GM18951 (cell line): ENCODE measurements around the gene RPL29.

ENCODE experiments used
- POLR2A ChIP-seq: IDR thresholded peaks from 4 replicates; pipeline ENCODE4 v1.6.1; 2011; ENCODE audit warnings: mild to moderate bottlenecking; ENCODE audit not compliant: insufficient read length, insufficient read depth; ENCODE audit errors: extremely low read depth
- in situ Hi-C: fragments of 300-500 bp; cut with MboI; formaldehyde crosslinking; loops from one replicate; pipeline ENCODE4 v1.12.0; 2022; ENCODE audit warnings: low sequenced_read_pairs, mixed read lengths, inconsistent platforms; ENCODE audit not compliant: unreplicated experiment

Gene RPL29

DNA sequence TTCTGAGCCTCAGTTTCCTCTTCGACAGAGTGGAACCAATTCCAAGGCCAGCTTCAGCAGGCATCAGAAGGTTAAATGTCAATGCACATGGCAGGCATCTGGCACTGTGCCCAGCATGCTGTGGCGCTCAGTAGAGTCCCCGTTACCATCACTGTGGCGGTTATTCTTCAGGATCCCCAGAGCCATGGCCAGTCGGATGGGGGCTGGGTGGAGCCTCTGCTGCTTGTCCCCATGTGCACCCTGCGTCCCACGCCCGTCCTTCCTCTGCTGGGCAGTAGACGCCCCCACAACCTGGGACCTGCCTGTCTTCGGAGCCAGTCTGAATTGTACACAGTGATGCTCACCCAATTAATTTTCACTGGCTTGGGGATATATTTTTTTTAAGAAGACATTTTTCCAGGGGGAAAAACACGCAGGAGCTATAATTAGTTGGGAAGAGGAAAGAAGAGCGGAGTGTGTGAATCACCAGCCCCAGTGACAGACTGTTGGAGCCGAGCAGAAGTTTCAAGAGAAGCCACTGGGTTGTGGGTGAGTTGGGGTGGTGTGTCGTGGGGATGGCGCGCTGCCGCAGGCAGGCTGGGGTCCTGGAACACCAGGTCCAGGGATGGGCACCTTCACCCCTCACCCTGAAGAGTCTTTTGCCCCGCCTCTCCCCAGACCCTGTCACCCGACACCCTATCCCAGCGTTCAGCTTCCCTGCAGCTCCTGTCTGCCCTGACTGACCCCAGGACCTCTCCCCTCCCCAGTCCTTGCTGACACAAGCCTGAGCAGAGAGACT is 26.8 kb upstream of the RPL29 start:
- no peak for TF ChIP-seq POLR2A
- in situ Hi-C loops: no loop called here

DNA sequence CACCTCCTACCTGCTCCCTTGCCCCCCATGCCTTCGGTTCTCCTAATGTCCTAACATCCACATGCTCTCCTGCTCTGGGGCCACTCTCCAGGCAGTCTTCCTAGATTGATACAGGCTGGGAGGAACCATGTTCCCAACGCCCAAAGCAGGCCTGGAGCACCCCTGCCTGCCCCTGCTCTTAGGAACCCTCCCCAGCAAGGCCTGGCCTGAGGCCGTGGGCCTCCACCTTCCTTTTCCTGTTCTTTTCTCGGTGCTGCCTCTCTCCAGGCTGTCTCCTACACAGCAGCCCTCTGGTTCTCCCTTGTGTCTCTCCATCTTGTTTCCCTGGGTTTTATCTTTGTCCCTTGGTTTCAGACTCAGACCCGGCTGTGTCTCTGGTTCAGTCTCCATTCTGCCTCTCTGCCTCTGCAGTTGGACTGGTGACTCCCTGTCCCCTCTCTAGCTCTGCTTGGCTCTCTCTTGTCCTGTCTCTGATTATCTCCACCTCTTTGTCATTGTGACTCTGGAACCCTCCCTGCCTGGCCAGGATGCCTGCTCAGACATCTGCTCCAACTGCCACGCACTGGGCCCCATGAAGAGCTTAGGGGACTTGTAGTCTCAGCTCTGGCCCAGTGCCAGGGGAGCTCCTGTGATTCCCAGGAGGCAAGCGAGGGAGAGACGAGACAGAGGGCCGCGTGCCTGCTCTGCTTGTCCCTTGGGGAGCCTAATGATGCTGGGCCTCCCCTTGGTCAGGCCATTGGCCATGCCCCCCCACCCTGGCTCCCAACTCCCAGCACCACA is 26.0 kb upstream of the RPL29 start:
- in situ Hi-C loops: no loop called here
- TF ChIP-seq POLR2A: no peak

DNA sequence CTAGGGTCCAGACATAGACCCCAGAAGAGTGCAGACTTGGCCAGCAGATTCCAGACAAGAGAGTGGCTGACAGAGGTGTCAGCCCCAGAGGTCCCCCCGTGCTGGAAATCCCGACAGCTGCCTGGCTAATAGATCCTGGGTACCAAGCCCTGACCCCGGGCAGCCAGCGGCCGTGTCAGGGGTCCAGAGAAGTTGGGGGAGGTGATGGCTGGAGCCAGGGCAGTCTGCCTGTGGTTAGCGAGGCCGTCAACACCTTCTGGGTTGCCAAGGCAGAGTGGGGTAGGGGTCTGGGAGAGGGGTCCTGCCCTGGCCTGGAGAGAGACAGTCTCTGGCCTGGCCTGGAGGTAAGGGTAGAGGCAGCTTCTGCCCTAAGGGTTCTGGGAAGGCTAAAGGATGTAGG is 25.1 kb upstream of the RPL29 start:
- no peak for TF ChIP-seq POLR2A
- in situ Hi-C loops: no loop called here

DNA sequence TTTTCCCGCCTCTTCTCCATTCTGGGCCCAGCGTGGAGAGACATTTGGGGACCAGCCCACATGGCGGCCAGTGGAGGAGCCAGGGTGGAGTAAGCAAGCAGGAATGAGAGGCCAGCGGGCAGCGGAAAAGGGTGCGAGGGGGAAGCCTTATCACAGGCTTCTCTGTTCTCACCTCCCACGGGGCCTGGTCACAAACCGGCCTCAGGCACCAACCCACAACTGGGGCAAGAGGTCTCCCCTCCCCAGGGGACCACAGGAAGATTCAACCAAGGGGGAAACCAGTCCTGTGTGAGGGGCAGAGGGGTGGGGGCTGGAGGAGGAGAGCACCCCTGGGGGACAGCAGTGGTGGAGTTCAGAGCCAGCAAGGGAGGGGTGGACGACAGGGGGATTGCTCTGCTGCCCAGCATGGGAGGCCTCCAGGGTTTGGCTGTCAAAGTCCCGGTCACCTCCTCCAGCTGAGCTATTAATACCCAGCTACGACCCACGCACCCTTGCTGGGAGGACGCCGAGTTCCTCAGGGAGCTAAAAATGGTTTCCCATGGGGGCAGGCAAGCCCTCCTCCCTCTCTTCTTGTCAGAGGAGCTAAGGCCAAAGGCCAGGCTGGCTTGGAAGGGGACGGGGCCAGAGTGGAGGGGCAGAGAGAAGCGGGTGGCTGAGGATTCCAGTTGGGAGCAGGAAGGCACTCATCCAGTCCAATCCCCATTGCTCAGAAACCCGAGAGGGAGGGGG is 23.8 kb upstream of the RPL29 start:
- TF ChIP-seq POLR2A: no peak
- in situ Hi-C loops: no loop called here

DNA sequence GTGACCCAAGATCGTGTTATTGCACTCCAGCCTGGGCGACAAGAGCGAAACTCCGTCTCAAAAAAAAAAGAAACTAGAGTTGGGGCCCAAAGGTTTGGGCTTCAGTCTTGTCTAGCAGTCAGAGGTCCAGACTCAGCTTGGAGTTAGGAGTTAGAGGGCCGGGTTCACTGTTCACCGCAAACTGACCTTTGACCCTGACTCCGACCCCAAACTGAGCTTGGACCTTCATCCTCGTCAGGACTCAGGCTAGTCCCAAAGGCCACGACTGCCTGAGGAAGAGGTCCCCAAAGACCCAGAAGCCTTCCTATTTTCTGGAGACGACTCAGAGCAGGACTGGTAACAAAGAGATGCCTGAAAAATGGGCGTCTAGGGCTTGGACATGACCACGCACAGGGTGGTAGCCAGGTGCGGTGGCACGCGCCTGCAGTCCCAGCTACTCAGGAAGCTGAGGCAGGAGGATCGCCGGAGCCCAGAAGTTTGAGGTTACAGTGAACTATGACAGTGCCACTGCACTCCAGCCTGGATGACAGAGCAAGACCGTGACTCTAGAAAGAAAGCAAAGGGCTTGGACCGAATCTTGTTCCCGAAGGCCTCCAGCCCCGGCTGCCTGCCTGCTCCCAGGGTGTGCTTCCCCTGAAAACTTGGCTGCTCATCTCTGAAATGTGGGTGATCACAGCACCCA is 22.8 kb upstream of the RPL29 start:
- in situ Hi-C loops: no loop called here
- no peak for TF ChIP-seq POLR2A

DNA sequence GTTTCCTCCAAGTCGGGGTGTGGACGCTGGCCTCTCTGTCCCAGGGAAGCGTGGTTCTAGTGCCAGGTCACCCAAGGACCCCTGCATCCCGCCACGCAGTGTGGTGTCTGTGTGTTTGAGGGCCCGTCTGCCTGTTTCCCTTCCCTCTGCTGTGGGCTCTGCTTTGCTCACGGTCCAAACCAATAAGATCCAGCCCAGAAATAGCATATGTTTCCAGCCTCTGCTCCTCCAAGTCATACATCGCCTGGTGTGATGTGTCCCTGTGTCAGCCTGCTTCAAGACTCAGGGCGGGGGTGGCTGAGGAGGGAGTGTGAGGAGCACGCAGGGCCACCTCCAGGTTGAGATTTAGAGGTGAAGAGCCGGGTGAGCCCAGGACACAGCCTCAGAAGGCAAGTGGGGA is 21.9 kb upstream of the RPL29 start:
- in situ Hi-C loops: no loop called here
- TF ChIP-seq POLR2A: no peak

DNA sequence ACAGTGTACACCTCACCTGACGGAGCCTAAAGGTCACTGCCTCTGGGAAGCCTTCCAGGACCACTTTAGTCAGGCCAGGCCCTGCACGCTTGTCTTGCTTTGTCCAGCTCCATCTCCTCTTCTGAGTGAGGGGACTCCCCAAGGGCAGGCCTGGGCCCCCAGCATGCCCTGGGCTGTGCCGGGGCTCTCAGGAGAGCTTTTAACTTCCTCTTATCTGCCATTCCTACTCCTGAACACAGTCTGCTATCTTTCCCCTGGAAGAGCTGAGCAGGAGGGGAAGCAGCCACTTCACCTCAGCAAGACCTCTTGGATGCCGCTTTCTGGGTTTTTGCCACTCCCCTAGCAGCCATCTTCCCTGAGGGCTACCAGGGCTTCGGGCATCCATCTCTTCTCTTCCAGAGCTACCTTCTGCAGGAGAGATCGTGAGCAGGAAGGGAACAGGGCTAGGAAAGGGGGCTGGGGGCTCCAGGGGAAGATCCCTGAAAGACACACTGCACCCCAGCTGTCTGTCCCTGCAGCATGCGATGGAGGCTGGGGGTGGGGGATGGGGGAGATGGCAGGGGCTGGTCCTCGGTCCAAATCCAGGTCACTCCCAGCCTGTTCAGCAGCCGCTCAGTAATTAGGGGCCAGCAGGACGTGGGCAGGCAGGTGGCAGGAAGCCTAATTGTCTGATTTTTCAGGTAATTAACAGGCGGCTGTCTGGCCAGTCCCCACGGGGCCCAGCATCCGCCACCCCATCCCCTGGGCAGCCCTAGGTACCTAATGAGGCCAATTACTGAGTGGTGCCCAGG is 19.9 kb upstream of the RPL29 start:
- in situ Hi-C loops: no loop called here
- no peak for TF ChIP-seq POLR2A

DNA sequence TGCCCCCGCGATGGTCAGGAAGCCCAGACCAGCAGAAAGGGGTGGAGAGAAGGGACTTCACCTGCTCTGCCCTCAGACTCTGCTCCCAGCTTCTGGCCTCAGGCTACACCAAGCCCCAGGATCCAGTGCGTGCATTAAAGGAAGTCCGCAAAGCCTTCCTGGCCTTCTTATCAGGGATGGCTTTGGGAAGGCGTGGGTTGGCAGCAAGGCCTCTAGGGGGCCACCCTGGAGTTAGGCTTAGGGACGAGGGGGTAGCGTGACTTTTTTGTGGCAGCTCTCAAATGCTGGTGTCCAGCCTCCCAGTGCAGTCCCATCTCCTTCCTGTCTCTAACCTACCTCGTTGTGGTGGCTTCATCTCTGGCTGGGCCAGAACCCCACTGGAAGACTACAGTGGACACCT is 18.9 kb upstream of the RPL29 start:
- in situ Hi-C loops: no loop called here
- no peak for TF ChIP-seq POLR2A

DNA sequence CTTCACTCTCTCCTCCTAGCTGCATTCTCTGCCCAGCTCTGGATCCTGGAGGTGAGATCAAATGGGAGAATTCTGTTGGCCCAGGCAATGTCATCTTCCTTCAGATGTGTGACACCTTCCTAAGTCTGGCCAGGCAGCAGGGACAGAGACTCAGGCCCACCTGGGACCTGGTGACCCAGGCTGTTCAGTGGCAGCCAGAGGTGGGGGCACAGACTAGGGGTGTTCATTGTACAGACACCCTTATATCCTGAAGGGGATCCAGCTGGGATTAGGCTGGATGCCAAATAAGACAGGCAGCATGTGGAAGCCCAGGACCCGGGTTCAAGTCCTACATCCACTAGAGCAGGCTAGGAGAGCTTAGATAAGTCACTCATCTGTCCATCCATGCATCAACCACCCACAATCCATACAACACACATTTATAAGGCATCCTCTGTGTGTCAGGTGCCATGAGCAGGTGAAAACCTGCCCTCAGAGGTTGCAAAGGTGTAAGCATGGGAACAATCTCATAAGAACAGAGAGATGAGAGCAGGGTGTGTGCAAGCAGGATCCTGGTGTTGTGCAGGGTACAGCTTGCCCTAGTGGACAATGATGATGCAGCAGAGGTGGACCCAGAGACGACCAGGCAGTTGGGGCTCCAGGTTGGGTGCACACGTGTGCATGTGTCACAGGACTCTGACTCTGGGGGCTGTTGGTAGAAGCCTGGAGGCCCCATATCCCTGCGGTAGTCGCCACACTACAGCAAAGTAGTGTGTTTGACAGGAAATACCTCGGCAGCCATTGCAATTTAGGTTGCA is 18.3 kb upstream of the RPL29 start:
- no peak for TF ChIP-seq POLR2A
- in situ Hi-C loops: no loop called here

DNA sequence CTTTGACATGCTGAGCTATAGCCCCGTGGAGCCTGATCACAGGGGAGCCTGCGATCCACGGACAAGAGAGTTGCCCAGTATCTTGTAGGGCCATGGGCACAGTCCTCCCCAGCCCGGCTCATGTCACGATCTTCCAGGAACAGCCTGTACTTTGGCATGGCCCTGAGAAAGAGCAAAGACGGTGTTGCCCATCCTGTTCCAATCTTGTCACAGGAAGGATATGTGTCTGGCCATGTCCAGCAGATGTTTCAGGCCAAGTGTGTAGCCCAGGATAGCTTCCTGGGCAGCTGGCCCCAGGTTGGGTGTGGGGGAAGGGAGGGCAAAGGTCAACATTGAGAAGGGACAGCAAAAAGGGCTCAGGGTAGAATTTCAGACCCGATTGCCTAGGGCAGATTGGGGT is 17.0 kb upstream of the RPL29 start:
- in situ Hi-C loops: no loop called here
- TF ChIP-seq POLR2A: no peak

DNA sequence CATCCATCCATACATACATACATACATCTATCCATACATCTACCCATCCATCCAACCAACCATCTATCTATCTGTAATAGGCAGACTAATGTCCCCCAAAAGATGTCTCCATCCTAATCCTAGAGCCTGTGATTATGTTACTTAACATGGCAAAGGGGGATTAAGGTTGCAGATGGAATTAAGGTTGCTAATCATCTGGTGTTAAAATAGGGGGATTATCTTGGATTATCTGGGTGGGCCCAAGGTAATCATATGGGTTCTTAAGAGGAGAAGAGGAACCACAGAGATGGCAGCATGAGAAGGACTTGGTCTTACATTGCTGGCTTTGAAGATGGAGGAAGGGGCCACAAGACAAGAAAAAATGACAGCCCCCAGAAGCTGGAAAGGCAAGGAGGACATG is 14.7 kb upstream of the RPL29 start:
- TF ChIP-seq POLR2A: no peak
- in situ Hi-C loops: no loop called here

DNA sequence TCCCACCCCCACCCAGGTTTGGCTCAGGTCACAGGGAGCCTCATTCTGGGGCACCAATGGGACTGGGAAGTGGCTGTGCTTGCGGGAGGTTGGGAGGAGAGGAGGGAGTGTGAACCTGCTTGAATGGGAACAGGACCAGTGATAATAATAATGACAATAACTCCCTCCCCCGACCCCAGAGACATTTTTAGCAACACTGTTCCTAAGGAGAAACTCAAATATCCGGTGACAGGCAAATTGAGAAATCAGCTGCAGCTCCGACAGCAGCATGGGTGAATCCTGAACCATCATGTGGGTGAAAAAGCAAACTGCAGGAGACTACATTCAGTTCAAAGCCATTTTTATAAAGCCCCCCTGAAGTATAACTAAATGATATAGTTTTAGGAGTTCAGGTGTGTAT is 11.6 kb upstream of the RPL29 start:
- TF ChIP-seq POLR2A: no peak
- in situ Hi-C loops: no loop called here

DNA sequence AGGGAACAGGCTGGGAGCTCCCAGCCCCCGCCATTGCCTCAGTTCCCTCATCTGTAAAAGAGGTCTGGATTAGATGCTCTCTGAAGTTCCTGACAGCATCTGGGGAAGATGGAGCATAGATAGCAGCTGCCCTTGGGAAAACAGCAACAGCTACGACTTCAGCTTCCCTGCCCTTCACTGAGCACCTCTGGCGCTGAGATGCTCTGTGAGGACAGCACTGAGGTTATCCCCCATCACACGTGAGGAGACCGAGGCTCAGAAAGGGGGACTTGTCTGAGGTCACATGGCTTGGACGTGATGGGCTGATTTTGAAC is 11.1 kb upstream of the RPL29 start:
- in situ Hi-C loops: no loop called here
- no peak for TF ChIP-seq POLR2A
